Activated T-helper 17 cell treated with anti-CD3 and anti-CD28 coated beads, Interleukin-2, amount 50 U/mL, for 72 hours (primary cell): ENCODE results near the gene ZMYND8. TPM values are rescaled to one million over a fixed set of nuclear protein-coding genes. Genes with fewer than 3 reads are reported as not detected.

ENCODE experiments used
- ATAC-seq: fragments of 150-1000 bp; cut with Tn5 transposase; replicated peaks from 2 replicates; pipeline ENCODE4 v1.10.0; 2021; ENCODE audit warnings: mild to moderate bottlenecking, moderate library complexity
- H3K27ac Mint-ChIP-seq: one replicate; pipeline ENCODE4 v1.8.0; 2022; ENCODE audit warnings: mixed read lengths
- H3K27me3 Mint-ChIP-seq: one replicate; pipeline ENCODE4 v1.8.0; 2022; ENCODE audit warnings: mixed read lengths
- H3K36me3 Mint-ChIP-seq: one replicate; pipeline ENCODE4 v1.8.0; 2022; ENCODE audit warnings: low read depth, mild to moderate bottlenecking, mixed read lengths
- H3K4me1 Mint-ChIP-seq: one replicate; pipeline ENCODE4 v1.8.0; 2022; ENCODE audit warnings: mixed read lengths
- H3K4me3 Mint-ChIP-seq: one replicate; pipeline ENCODE4 v1.8.0; 2022; ENCODE audit warnings: mild to moderate bottlenecking, mixed read lengths
- H3K9me3 Mint-ChIP-seq: one replicate; pipeline ENCODE4 v1.8.0; 2022; ENCODE audit warnings: mixed read lengths
- total RNA-seq, 2 donors: library from RNA; stranded (reverse); gene quantifications; one replicate each; pipeline ENCODE4 v1.2.3, GENCODE V29; 2022

Gene ZMYND8
- total RNA-seq, 2 donors from 2014 or later: 35.3 to 39.4 TPM

DNA sequence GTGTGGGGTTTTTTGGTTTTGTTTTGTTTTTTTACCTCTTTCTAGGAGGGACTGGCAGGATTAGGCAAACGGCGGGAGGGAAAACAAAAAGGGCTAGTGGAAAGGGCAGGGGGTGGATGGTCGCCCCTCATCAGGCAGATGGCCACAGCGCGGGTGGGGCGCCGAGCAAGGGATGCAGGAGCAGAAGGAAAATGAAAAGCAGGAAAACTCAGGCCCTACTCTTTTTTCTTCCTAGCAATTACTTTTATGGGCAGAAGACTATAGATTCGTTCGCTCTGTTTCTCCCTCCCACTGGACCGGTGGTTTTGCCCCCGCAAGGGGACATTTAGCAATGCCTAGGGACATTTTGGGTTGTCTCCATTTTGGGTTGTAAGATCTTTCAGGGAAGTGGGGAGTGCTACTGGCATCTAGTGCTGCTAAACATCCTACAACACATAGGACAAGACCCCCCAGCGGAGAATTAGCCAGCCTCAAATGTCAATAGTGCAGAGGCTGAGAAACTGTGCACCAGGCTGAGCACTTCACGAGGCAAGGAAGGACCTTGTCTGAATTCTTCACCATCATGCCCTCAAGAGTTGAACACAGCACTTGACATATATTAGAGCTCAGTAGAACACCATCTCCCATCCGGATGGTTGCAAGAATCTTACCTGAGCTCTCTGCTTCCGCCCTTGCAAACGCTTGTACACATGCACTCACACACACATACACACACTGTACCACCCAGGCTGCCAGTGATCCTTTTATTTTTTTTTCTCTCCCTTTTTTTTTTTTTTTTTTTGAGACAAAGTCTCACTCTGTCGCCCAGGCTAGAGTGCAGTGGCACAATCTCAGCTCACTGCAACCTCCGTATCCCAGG lies 4.8 kb upstream of the ZMYND8 start:
- H3K4me1 Mint-ChIP-seq: peaks cover 22% of the 10 kb centered on the region
- peaks cover 5% of the 10 kb centered on the region for H3K36me3 Mint-ChIP-seq
- ATAC-seq: no peak
- H3K27ac Mint-ChIP-seq: no peak overlapping the region
- H3K4me3 Mint-ChIP-seq: no peak overlapping the region
- no peaks in the 10 kb centered on the region for H3K9me3 Mint-ChIP-seq
- no peaks in the 10 kb centered on the region for H3K27me3 Mint-ChIP-seq

DNA sequence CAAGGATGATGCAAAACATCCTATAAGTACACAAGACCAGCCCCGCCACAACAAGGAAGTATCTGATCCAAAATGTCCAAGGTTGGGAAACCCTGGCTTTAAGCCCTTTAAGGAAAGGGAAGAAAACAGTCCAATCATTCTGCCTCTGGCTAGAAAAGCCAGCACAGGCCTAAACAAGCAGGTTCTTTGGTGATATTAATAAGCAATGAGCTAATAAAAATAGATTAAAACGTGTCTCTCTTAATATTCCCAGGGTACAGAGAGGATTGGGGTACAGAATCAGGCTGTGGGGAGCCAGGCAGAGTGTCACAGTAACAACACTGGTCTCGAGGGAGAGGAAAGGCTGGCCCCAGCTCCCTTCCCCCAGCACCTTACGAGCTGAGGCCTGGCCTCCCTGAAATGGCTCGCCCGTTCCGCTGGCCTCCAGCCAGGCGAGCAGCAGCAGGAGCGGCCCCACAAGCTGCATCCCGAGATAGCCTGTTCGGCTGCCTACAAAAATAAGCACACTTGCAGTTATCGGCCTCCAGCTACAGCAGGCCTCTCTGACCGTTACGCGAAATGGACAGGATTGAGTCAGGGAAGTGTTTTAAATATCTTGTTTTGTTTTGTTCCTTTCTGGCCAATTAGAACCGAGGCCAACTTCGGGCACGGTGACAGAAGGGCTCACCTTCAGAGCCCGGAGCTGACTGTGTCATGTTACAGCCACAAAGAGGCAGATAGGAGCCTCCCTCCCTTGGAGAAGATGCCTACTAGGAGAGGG lies 4.0 kb upstream of the ZMYND8 start:
- Mint-ChIP-seq H3K9me3 (no peaks in the 10 kb centered on the region), H3K27ac (no peak overlapping the region), H3K36me3 (peaks cover 10% of the 10 kb centered on the region), H3K4me1 (peaks cover 23% of the 10 kb centered on the region), H3K27me3 (no peaks in the 10 kb centered on the region), H3K4me3 (no peak overlapping the region)
- ATAC-seq: no peak

DNA sequence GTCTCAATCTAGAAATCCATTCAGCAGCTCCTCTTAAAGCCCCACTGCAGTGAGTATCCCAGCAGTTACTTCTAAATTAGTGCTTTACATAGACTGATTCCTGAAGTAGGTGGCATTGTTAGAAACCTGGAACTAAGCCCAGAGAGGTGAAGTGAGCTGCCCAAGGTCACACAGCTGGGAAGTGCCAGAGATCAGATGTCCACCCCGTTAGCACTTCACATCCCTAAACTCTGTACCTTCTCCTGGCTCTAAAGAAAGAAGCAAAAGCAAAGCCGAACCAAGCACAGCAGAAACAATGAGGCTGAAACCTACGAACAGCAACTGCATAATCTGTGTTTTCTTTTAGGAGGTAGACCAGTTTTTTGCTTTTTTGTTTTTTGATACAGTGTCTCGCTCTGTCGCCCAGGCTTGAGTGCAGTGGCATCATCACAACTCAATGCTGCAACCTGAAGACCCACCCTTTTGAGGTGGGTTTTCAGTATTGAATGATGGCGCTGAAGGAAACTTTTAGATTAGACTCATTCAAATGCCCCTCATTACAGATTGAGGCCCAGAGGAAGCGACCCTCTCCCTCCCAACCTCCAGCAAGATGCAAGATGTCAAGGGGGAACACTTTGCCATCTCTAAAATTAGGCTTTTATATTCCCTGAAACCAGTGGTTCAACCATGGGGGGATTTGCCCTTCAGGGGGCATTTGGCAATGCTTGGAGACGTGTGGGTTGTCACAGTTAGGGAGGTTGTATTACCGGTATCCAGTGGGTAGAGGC lies 3.2 kb upstream of the ZMYND8 start:
- peaks cover 31% of the 10 kb centered on the region for H3K4me1 Mint-ChIP-seq
- peak overlapping the region; percentile 99 for H3K27ac Mint-ChIP-seq
- H3K36me3 Mint-ChIP-seq: peaks cover 18% of the 10 kb centered on the region
- H3K9me3 Mint-ChIP-seq: no peaks in the 10 kb centered on the region
- no peaks in the 10 kb centered on the region for H3K27me3 Mint-ChIP-seq
- ATAC-seq: no peak
- no peak overlapping the region for H3K4me3 Mint-ChIP-seq

GRCh38 chr20:47358672-47359529 lies 2.4 kb upstream of the ZMYND8 start:
- Mint-ChIP-seq H3K4me1 (peaks cover 38% of the 10 kb centered on the region), H3K27me3 (no peaks in the 10 kb centered on the region), H3K4me3 (no peak overlapping the region), H3K36me3 (peaks cover 26% of the 10 kb centered on the region), H3K27ac (peak overlapping the region; percentile 99), H3K9me3 (no peaks in the 10 kb centered on the region)
- ATAC-seq: no peak

DNA sequence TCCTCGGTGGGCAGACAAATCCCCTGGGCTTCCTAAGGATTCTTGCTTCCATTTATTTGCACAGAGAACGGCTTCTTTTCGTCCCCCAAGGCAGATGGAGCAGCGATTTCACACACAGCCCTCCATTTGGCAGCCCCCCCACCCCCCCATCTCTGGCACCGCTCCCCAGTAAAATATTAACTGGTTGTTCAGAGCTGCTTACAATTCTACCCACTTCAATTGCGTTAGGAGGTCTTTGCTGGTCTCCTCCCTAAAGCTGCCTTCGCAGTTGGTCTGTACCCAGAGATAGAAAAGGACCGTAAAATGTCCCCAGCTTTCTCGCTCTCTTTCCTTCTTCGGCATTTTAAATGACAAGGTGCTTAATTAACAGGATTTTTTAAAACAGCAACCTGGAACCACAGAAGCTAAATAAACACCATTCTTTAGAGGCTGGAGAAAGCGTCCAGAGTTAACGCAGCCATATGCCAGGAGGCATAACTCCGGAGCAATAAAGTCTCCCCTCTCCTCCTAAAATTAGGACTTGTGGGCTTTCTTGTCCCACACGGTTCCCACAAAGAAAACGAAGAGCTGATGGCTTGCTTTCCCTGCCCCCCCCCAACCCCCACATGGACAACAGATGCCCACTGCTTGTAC lies 1.7 kb upstream of the ZMYND8 start:
- no peak for ATAC-seq
- Mint-ChIP-seq H3K36me3 (peaks cover 32% of the 10 kb centered on the region), H3K27me3 (no peaks in the 10 kb centered on the region), H3K9me3 (no peaks in the 10 kb centered on the region), H3K4me1 (peaks cover 43% of the 10 kb centered on the region), H3K27ac (peak overlapping the region; percentile 99), H3K4me3 (no peak overlapping the region)

- H3K4me3 Mint-ChIP-seq: no peak overlapping the region
- peaks cover 39% of the 10 kb centered on the region for H3K36me3 Mint-ChIP-seq
- peaks cover 37% of the 10 kb centered on the region for H3K4me1 Mint-ChIP-seq
- H3K9me3 Mint-ChIP-seq: no peaks in the 10 kb centered on the region
- ATAC-seq: peak; percentile 49
- H3K27ac Mint-ChIP-seq: peak overlapping the region; percentile 99
- no peaks in the 10 kb centered on the region for H3K27me3 Mint-ChIP-seq
Observed at GRCh38 chr20:47357296-47358038, 968 bp upstream of the ZMYND8 start.

- H3K4me3 Mint-ChIP-seq: no peak overlapping the region
- peak; percentile 23 for ATAC-seq
- peak overlapping the region; percentile 99 for H3K27ac Mint-ChIP-seq
- peaks cover 41% of the 10 kb centered on the region for H3K36me3 Mint-ChIP-seq
- peaks cover 31% of the 10 kb centered on the region for H3K4me1 Mint-ChIP-seq
- no peaks in the 10 kb centered on the region for H3K27me3 Mint-ChIP-seq
- no peaks in the 10 kb centered on the region for H3K9me3 Mint-ChIP-seq
Observed at GRCh38 chr20:47356220-47356525, 326 bp downstream of the ZMYND8 start.

GRCh38 chr20:47355489-47356219 lies 845 bp downstream of the ZMYND8 start:
- Mint-ChIP-seq H3K4me1 (peaks cover 31% of the 10 kb centered on the region), H3K9me3 (no peaks in the 10 kb centered on the region), H3K27ac (peak overlapping the region; percentile 99)

GRCh38 chr20:47354714-47355488 lies 1.6 kb downstream of the ZMYND8 start:
- Mint-ChIP-seq H3K4me1 (peaks cover 31% of the 10 kb centered on the region), H3K27ac (peak overlapping the region; percentile 99), H3K27me3 (no peaks in the 10 kb centered on the region), H3K36me3 (peaks cover 41% of the 10 kb centered on the region), H3K4me3 (no peak overlapping the region), H3K9me3 (no peaks in the 10 kb centered on the region)
- peak; percentile 10 for ATAC-seq

More at GRCh38 chr20:47355489-47356219, 845 bp downstream of the ZMYND8 start:
- no peaks in the 10 kb centered on the region for H3K27me3 Mint-ChIP-seq
- H3K4me3 Mint-ChIP-seq: no peak overlapping the region
- ATAC-seq: peak; percentile 12
- peaks cover 41% of the 10 kb centered on the region for H3K36me3 Mint-ChIP-seq

GRCh38 chr20:47354464-47354713 lies 2.1 kb downstream of the ZMYND8 start:
- Mint-ChIP-seq H3K36me3 (peaks cover 41% of the 10 kb centered on the region), H3K4me1 (peaks cover 31% of the 10 kb centered on the region), H3K9me3 (no peaks in the 10 kb centered on the region), H3K27ac (peak overlapping the region; percentile 99), H3K4me3 (no peak overlapping the region), H3K27me3 (no peaks in the 10 kb centered on the region)
- ATAC-seq: no peak

GRCh38 chr20:47353692-47354463 lies 2.6 kb downstream of the ZMYND8 start:
- H3K27ac Mint-ChIP-seq: no peak overlapping the region
- H3K4me3 Mint-ChIP-seq: no peak overlapping the region
- H3K9me3 Mint-ChIP-seq: no peaks in the 10 kb centered on the region
- no peaks in the 10 kb centered on the region for H3K27me3 Mint-ChIP-seq
- peaks cover 41% of the 10 kb centered on the region for H3K36me3 Mint-ChIP-seq
- no peak for ATAC-seq
- H3K4me1 Mint-ChIP-seq: peaks cover 31% of the 10 kb centered on the region
